Inflammatory macrophage (primary cell): ENCODE measurements around the gene TUBGCP5.
"Not testable (repeated sequence)": the region's sequence is repeated elsewhere in the genome, so short reads cannot be mapped to it uniquely, and the experiment has no call there.

ENCODE experiments used
- DNase-seq, 2 donors: peaks; one replicate each; pipeline ENCODE4 v3.0.0-alpha.2; 2020 to 2022
- total RNA-seq, 18 experiments: gene quantifications; one replicate each; lab custom pipeline; 2026; ENCODE audit warnings: mixed read lengths in 6 of 18, inconsistent platforms in 2 of 18; lab: John Stamatoyannopoulos, UW

Gene TUBGCP5
- 5.1 to 38.0 (median 29.8) reads per million in 18 experiments for total RNA-seq

GRCh38 chr15:23039143-23039916 is at the start of gene TUBGCP5:
TUBGCP5 (minus strand) TSS chr15:23039569; CDS start chr15:23039543, 26 bp downstream.
- DNase-seq: peak; percentile 98 to 99

GRCh38 chr15:23083115-23083514 is 43.7 kb upstream of the TUBGCP5 start:
- no peak for DNase-seq

- not testable (repeated sequence) for DNase-seq
Observed at GRCh38 chr15:23081996-23082737, 42.8 kb upstream of the TUBGCP5 start.

GRCh38 chr15:23081271-23081670 is 41.9 kb upstream of the TUBGCP5 start:
- no peak for DNase-seq

- no peak for DNase-seq
Observed at GRCh38 chr15:23079766-23080165, 40.4 kb upstream of the TUBGCP5 start.

GRCh38 chr15:23075927-23076326 is 36.6 kb upstream of the TUBGCP5 start:
- no peak for DNase-seq

GRCh38 chr15:23074684-23075083 is 35.3 kb upstream of the TUBGCP5 start:
- peak in 1 of 2 donors; percentile 7 for DNase-seq

- peak in 1 of 2 donors; percentile 17 for DNase-seq
Observed at GRCh38 chr15:23073890-23074646, 34.7 kb upstream of the TUBGCP5 start.

- no peak for DNase-seq
Observed at GRCh38 chr15:23072633-23073032, 33.3 kb upstream of the TUBGCP5 start.

GRCh38 chr15:23069496-23070166 is 30.3 kb upstream of the TUBGCP5 start:
- no peak for DNase-seq

GRCh38 chr15:23067416-23067815 is 28.0 kb upstream of the TUBGCP5 start:
- no peak for DNase-seq

GRCh38 chr15:23065836-23066235 is 26.5 kb upstream of the TUBGCP5 start:
- DNase-seq: no peak

- DNase-seq: no peak
Observed at GRCh38 chr15:23064156-23064555, 24.8 kb upstream of the TUBGCP5 start.

GRCh38 chr15:23057707-23058106 is 18.3 kb upstream of the TUBGCP5 start:
- DNase-seq: no peak

GRCh38 chr15:23055316-23055715 is 15.9 kb upstream of the TUBGCP5 start:
- no peak for DNase-seq

- no peak for DNase-seq
Observed at GRCh38 chr15:23052522-23052921, 13.2 kb upstream of the TUBGCP5 start.

- peak in 1 of 2 donors; percentile 20 for DNase-seq
Observed at GRCh38 chr15:23050708-23051107, 11.3 kb upstream of the TUBGCP5 start.

GRCh38 chr15:23049984-23050628 is 10.7 kb upstream of the TUBGCP5 start:
- no peak for DNase-seq

GRCh38 chr15:23048572-23049282 is 9.4 kb upstream of the TUBGCP5 start:
- not testable (repeated sequence) for DNase-seq

GRCh38 chr15:23043987-23044386 is 4.6 kb upstream of the TUBGCP5 start:
- not testable (repeated sequence) for DNase-seq

GRCh38 chr15:23043535-23043934 is 4.2 kb upstream of the TUBGCP5 start:
- not testable (repeated sequence) for DNase-seq
